Fibroblast of villous mesenchyme (primary cell): Measurements from ENCODE around the gene ANKRD26. TPM values are rescaled to one million over a fixed set of nuclear protein-coding genes. Genes with fewer than 3 reads are reported as not detected.

Experiments used
- DNase-seq: peaks from one replicate; pipeline ENCODE4 v3.0.0-alpha.2; 2010; ENCODE audit warnings: low read depth
- H3K4me3 ChIP-seq: 2 replicates; pipeline ENCODE4 v1.5.1; 2011; ENCODE audit warnings: low read depth, mild to moderate bottlenecking, low read length
- CTCF ChIP-seq: IDR thresholded peaks from 2 replicates; pipeline ENCODE4 v1.5.1; 2012; ENCODE audit warnings: low read depth, mild to moderate bottlenecking, low read length; ENCODE audit not compliant: insufficient read depth
- total RNA-seq: library from RNA; depleted of rRNA; stranded (reverse); fragments of >200 nt; gene quantifications from 2 replicates; pipeline ENCODE4 v1.2.3, GENCODE V29; 2012

The ANKRD26 gene
- total RNA-seq, 1 donor: 16.8 TPM

GRCh38 chr10:26982058-26982457, 118.2 kb downstream of the ANKRD26 start:
- H3K4me3 ChIP-seq: no peak overlapping the region
- DNase-seq: no peak
- no peak for TF ChIP-seq CTCF

GRCh38 chr10:26981232-26981824, 119.0 kb downstream of the ANKRD26 start:
- no peak for DNase-seq
- no peak overlapping the region for H3K4me3 ChIP-seq
- TF ChIP-seq CTCF: no peak

- no peak for DNase-seq
- TF ChIP-seq CTCF: no peak
- H3K4me3 ChIP-seq: no peak overlapping the region
Observed at GRCh38 chr10:26978519-26978918, 121.8 kb downstream of the ANKRD26 start.

- H3K4me3 ChIP-seq: no peak overlapping the region
- no peak for TF ChIP-seq CTCF
- DNase-seq: peak; percentile 5
Observed at GRCh38 chr10:26977635-26978034, 122.7 kb downstream of the ANKRD26 start.

DNA sequence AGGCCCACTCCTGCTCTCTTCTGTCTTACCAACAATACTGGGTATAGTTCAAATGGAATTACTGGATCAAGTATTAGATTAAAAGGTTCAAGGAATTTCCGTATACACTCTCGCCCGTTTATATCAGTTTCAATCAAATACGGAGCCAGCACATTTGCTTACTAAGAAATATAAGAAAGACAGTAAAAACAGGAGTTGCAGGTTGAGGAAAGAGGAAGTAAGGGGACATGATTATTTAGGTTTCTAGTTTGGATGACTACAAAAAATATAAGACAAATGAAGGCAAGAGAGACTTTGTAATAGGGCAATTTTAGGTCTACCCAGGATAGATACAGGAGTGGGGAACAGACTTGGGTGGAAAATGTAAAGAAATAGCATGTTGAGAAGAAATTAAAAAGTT, 129.6 kb downstream of the ANKRD26 start:
- H3K4me3 ChIP-seq: no peak overlapping the region
- TF ChIP-seq CTCF: no peak
- no peak for DNase-seq

DNA sequence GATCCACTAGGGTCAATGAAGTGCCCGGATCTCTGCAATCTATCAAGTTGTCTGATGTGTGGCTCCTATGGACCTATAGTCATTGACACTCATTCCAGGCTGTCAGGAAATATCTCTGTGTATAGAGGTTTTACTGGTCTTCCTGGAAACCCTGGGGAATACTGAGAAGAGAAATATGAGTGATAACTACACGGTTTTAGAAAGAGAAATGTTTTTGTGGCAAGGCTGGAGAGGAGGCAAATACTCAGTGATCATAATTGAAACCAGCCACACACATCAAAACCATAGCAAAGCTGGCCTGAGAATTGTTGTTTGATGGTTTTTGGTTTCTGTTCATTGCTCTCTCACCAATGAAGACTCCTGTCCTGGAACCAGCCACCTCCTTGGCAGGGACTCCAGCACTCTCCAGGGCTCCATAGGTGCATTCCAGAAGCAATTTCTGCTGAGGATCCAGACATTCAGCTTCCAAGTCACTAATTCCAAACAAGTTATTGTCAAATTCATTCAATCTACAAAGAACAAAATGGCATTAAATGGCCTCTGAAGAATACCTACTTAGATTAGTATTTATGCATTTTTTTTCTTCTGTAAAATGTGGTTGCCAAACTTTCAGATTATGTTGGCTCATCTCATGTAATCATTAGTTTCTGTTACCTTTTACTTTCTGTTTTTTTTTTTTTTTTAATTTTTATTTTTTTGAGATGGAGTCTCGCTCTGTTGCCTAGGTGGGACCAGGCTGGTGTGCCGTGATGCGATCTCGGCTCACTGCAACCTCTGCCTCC, 131.0 kb downstream of the ANKRD26 start:
- H3K4me3 ChIP-seq: no peak overlapping the region
- TF ChIP-seq CTCF: no peak
- no peak for DNase-seq
